Endothelial cell of umbilical vein (primary cell): ENCODE data around the gene SFMBT2. TPM values are rescaled to one million over a fixed set of nuclear protein-coding genes. Genes with fewer than 3 reads are reported as not detected.

Source experiments
- BruUV-seq: library from RNA; stranded (reverse); fragments of 400-500 nt; replicated peaks from 2 replicates; lab custom pipeline; 2021; lab: Mats Ljungman, UMichigan
- CTCF ChIA-PET: fragments of 300-600, 350-600 bp; sonication (Branson Sonifier 250); formaldehyde crosslinking; loops from one replicate; lab custom pipeline; 2021; ENCODE audit warnings: antibody characterized with exemption, inconsistent platforms; lab: Charles Lee
- POLR2A ChIA-PET: fragments of 300-600, 350-600 bp; sonication (Branson Sonifier 250); formaldehyde crosslinking; loops from one replicate; lab custom pipeline; 2021; ENCODE audit warnings: antibody characterized with exemption, inconsistent platforms; lab: Charles Lee
- DNase-seq: peaks from one replicate; pipeline ENCODE4 v3.0.0-alpha.2; 2011; ENCODE audit warnings: low read depth, low spot score
- FAIRE-seq: peaks from 2 replicates; lab custom pipeline; 2011; peaks lifted over from hg19 to GRCh38; lab: Jason Lieb, UNC
- H2AFZ ChIP-seq: 2 replicates; pipeline ENCODE4 v1.6.0; 2012; ENCODE audit warnings: low read depth, low read length, control low read depth, inconsistent platforms
- H3K27ac ChIP-seq: 2 replicates; pipeline ENCODE4 v1.5.1; 2011; ENCODE audit warnings: low read depth, mild to moderate bottlenecking, control low read depth, low read length, moderate library complexity; ENCODE audit not compliant: insufficient read depth
- H3K27me3 ChIP-seq, 2 experiments: 2 replicates each; pipeline versions ENCODE4 v1.6.0 to v1.6.1; 2011; ENCODE audit warnings: low read length in 2 of 2, mixed read lengths in 1 of 2; ENCODE audit not compliant: control insufficient read depth in 2 of 2, insufficient read depth in 2 of 2
- H3K36me3 ChIP-seq, 2 experiments: 2 replicates in 1 of 2; 3 replicates in 1 of 2; pipeline ENCODE4 v1.5.1; 2011; ENCODE audit warnings: low read length in 2 of 2, mild to moderate bottlenecking in 1 of 2, moderate library complexity in 1 of 2; ENCODE audit not compliant: control insufficient read depth in 2 of 2, insufficient read depth in 2 of 2; ENCODE audit errors: extremely low read depth in 1 of 2
- H3K4me1 ChIP-seq: 3 replicates; pipeline ENCODE4 v1.5.1; 2011; ENCODE audit warnings: mild to moderate bottlenecking, low read length; ENCODE audit not compliant: control insufficient read depth, insufficient read depth; ENCODE audit errors: extremely low read depth
- H3K4me2 ChIP-seq: 2 replicates; pipeline ENCODE4 v1.6.1; 2011; ENCODE audit warnings: low read length, control low read depth, mixed read lengths; ENCODE audit not compliant: insufficient read depth
- H3K4me3 ChIP-seq, 3 experiments: fragments of 200-600 bp in 1 of 3; sonication (generic), shearing (Covaris generic) in 1 of 3; replicated peaks in 1 of 3; 2 replicates each; pipeline ENCODE4 v1.5.1; 2011 to 2016; ENCODE audit warnings: control low read depth in 3 of 3, low read length in 3 of 3, mild to moderate bottlenecking in 2 of 3, inconsistent platforms in 1 of 3, low read depth in 1 of 3, moderate library complexity in 1 of 3; ENCODE audit not compliant: insufficient read depth in 1 of 3
- H3K79me2 ChIP-seq: 2 replicates; pipeline ENCODE4 v1.6.0; 2012; ENCODE audit warnings: low read length, inconsistent platforms; ENCODE audit not compliant: control insufficient read depth, insufficient read depth
- H3K9ac ChIP-seq: replicated peaks from 2 replicates; pipeline ENCODE3; 2011; ENCODE audit warnings: low read length, control low read depth; ENCODE audit not compliant: insufficient read depth; ENCODE audit errors: extremely low read depth
- H3K9me1 ChIP-seq: replicated peaks from 3 replicates; pipeline ENCODE4 v1.6.0; 2011; ENCODE audit warnings: mild to moderate bottlenecking, low read length; ENCODE audit not compliant: control insufficient read depth, insufficient read depth; ENCODE audit errors: extremely low read depth
- H3K9me3 ChIP-seq: replicated peaks from 2 replicates; pipeline ENCODE4 v1.5.1; 2012; ENCODE audit warnings: low read length, inconsistent platforms; ENCODE audit not compliant: control insufficient read depth, insufficient read depth
- H4K20me1 ChIP-seq: replicated peaks from 2 replicates; pipeline ENCODE3; 2011; ENCODE audit warnings: mild to moderate bottlenecking, low read length; ENCODE audit not compliant: control insufficient read depth, insufficient read depth; ENCODE audit errors: extremely low read depth
- CTCF ChIP-seq, 2 donors: IDR thresholded peaks; 1 replicate in 1 of 2; 2 replicates in 1 of 2; pipeline ENCODE4 v1.5.1; 2011; ENCODE audit warnings: low read length in 2 of 2, mild to moderate bottlenecking in 2 of 2, moderate library complexity in 2 of 2, control low read depth in 1 of 2, inconsistent platforms in 1 of 2, low read depth in 1 of 2; ENCODE audit not compliant: insufficient read depth in 1 of 2; ENCODE audit errors: extremely low read depth in 1 of 2
- GATA2 ChIP-seq: IDR thresholded peaks from 2 replicates; pipeline ENCODE4 v1.7.0; 2011; ENCODE audit warnings: low read depth, mild to moderate bottlenecking, moderate library complexity, mixed read lengths, low read length; ENCODE audit not compliant: insufficient read length, insufficient read depth
- JUN ChIP-seq: IDR thresholded peaks from 2 replicates; pipeline ENCODE4 v1.6.1; 2011; ENCODE audit warnings: borderline replicate concordance, low read depth; ENCODE audit not compliant: insufficient read length, insufficient read depth
- MAX ChIP-seq: IDR thresholded peaks from 2 replicates; pipeline ENCODE4 v1.6.1; 2011; ENCODE audit not compliant: insufficient read depth, insufficient read length
- MYC ChIP-seq: IDR thresholded peaks from one replicate; pipeline ENCODE4 v1.6.1; 2011; ENCODE audit warnings: mild to moderate bottlenecking, low read depth, low read length
- POLR2A ChIP-seq: IDR thresholded peaks from 2 replicates; pipeline ENCODE4 v1.6.1; 2012; ENCODE audit warnings: low read depth, mild to moderate bottlenecking, control low read depth, low read length
- POLR2AphosphoS5 ChIP-seq: IDR thresholded peaks from 2 replicates; pipeline ENCODE4 v1.6.1; 2012; ENCODE audit warnings: low read depth, mild to moderate bottlenecking, control low read depth, low read length, moderate library complexity; ENCODE audit not compliant: insufficient read depth
- dilution Hi-C: fragments of 300-500 bp; cut with MboI; formaldehyde crosslinking; loops from one replicate; pipeline ENCODE4 v1.15.0; 2019; ENCODE audit warnings: low sequenced_read_pairs; ENCODE audit not compliant: extremely low pct_ligation_motif_present
- intact Hi-C: fragments of 100-400 bp; cut with micrococcal nuclease; formaldehyde crosslinking; loops from one replicate; pipeline ENCODE4 v1.10.0; 2022
- polyA plus RNA-seq, 4 experiments: library from polyadenylated mRNA; depleted of rRNA in 3 of 4; stranded (reverse) in 3 of 4; unstranded in 1 of 4; fragments of >200 nt; gene quantifications; 2 replicates each; pipeline versions ENCODE4 v1.2.1 to v1.2.3, GENCODE V29; 2011 to 2012; ENCODE audit warnings: missing spikeins in 1 of 4
- total RNA-seq: library from RNA; stranded (reverse); gene quantifications from 2 replicates; pipeline ENCODE4 v1.2.3, GENCODE V29; 2021

SFMBT2 gene
- total and polyA plus RNA-seq, 2 donors (not counting 3 experiments of a cell fraction or from before 2014, with no cell fraction given): 0.14 to 0.64 TPM

- CTCF ChIA-PET: no interaction called here
- FAIRE-seq: no peak
- no TSS peak for BruUV-seq
These were observed 179.1 kb downstream of the SFMBT2 start for GRCh38 chr10:7231509-7232414.

More at GRCh38 chr10:7231509-7232414, 179.1 kb downstream of the SFMBT2 start:
- H3K79me2 ChIP-seq: no peaks in the 10 kb centered on the region
- H3K4me2 ChIP-seq: no peak overlapping the region
- no peak for DNase-seq
- dilution Hi-C loops: no loop called here
- POLR2A ChIA-PET: no interaction called here
- no peaks in the 10 kb centered on the region for H3K4me1 ChIP-seq
- H4K20me1 ChIP-seq: no peaks in the 10 kb centered on the region
- H3K27me3 ChIP-seq: no peaks in the 10 kb centered on the region
- no peaks in the 10 kb centered on the region for H3K36me3 ChIP-seq
- H3K9ac ChIP-seq: no peak overlapping the region
- H2AFZ ChIP-seq: no peak overlapping the region
- no peak overlapping the region for H3K4me3 ChIP-seq
- intact Hi-C loops: no loop called here
- H3K27ac ChIP-seq: no peak overlapping the region
- no peak for TF ChIP-seq MAX
- no peak for TF ChIP-seq MYC
- no peak for TF ChIP-seq POLR2A
- no peak for TF ChIP-seq CTCF (IDR thresholded peaks at IDR 0.05; ENCODE audit: extremely low read depth in 1 of 2, insufficient read depth in 1 of 2, low read depth in 1 of 2, low read length in 2 of 2)
- no peak for TF ChIP-seq JUN
- TF ChIP-seq GATA2: no peak
- no peak for TF ChIP-seq POLR2AphosphoS5
- no peaks in the 10 kb centered on the region for H3K9me3 ChIP-seq
- H3K9me1 ChIP-seq: no peaks in the 10 kb centered on the region
